ENCODE measurements around the gene SIL1.

- TF ChIP-seq CTCF (conservative IDR thresholded peaks at IDR 0.05 in 1 of 2, IDR thresholded peaks at IDR 0.05 in 1 of 2; ENCODE audit: low read depth in 1 of 2, low read length in 2 of 2): no peak
- no peak for TF ChIP-seq EZH2 (IDR thresholded peaks at IDR 0.05; ENCODE audit: low read length, missing control alignments)
Measured at GRCh38 chr5:139062910-139063663, 135.1 kb downstream of the SIL1 start.

Data from fibroblast of lung (primary cell).